Keratinocyte (primary cell): ENCODE data around the gene SIRPG. TPM values are rescaled to one million over a fixed set of nuclear protein-coding genes. Genes with fewer than 3 reads are reported as not detected.
A peak's percentile ranks its signal among the peaks of the same experiment; 100 is the strongest.

Experiments
- DNase-seq: peaks from one replicate; pipeline ENCODE4 v3.0.0-alpha.2; 2011; ENCODE audit warnings: low read depth, missing footprints, low spot score
- FAIRE-seq: peaks from 2 replicates; lab custom pipeline; 2011; peaks lifted over from hg19 to GRCh38; lab: Jason Lieb, UNC
- H2AFZ ChIP-seq: 2 replicates; pipeline ENCODE4 v1.6.0; 2012; ENCODE audit warnings: low read length, control low read depth, inconsistent platforms; ENCODE audit not compliant: control insufficient read depth
- H3K27ac ChIP-seq: 2 replicates; pipeline ENCODE4 v1.5.1; 2011; ENCODE audit warnings: low read length; ENCODE audit not compliant: control insufficient read depth, insufficient read depth
- H3K27me3 ChIP-seq: 3 replicates; pipeline ENCODE4 v1.6.0; 2011; ENCODE audit warnings: low read length; ENCODE audit not compliant: control insufficient read depth, insufficient read depth; ENCODE audit errors: extremely low read depth
- H3K36me3 ChIP-seq, 2 experiments: 2 replicates in 1 of 2; 3 replicates in 1 of 2; pipeline ENCODE4 v1.5.1; 2011; ENCODE audit warnings: low read length in 2 of 2, mild to moderate bottlenecking in 1 of 2; ENCODE audit not compliant: control insufficient read depth in 2 of 2, insufficient read depth in 2 of 2; ENCODE audit errors: extremely low read depth in 1 of 2
- H3K4me1 ChIP-seq: 3 replicates; pipeline ENCODE4 v1.5.1; 2011; ENCODE audit warnings: low read length; ENCODE audit not compliant: control insufficient read depth, insufficient read depth; ENCODE audit errors: extremely low read depth
- H3K4me2 ChIP-seq: 3 replicates; pipeline ENCODE4 v1.6.0; 2011; ENCODE audit warnings: low read depth, low read length; ENCODE audit not compliant: control insufficient read depth, insufficient read depth; ENCODE audit errors: extremely low read depth
- H3K4me3 ChIP-seq, 3 experiments: fragments of 200-600 bp in 1 of 3; sonication (generic) in 1 of 3; 2 replicates in 2 of 3; 3 replicates in 1 of 3; pipeline ENCODE4 v1.5.1; 2011 to 2016; ENCODE audit warnings: low read length in 3 of 3, mild to moderate bottlenecking in 3 of 3, control low read depth in 2 of 3, inconsistent platforms in 1 of 3, low read depth in 1 of 3, mixed read lengths in 1 of 3, mixed run types in 1 of 3, moderate library complexity in 1 of 3; ENCODE audit not compliant: control insufficient read depth in 2 of 3, insufficient read depth in 2 of 3; ENCODE audit errors: extremely low read depth in 1 of 3
- H3K79me2 ChIP-seq: 2 replicates; pipeline ENCODE4 v1.6.0; 2012; ENCODE audit warnings: low read length; ENCODE audit not compliant: control insufficient read depth, insufficient read depth
- H3K9ac ChIP-seq: 3 replicates; pipeline ENCODE4 v1.6.0; 2011; ENCODE audit warnings: low read length; ENCODE audit not compliant: control insufficient read depth, insufficient read depth; ENCODE audit errors: extremely low read depth
- H3K9me1 ChIP-seq: 3 replicates; pipeline ENCODE4 v1.6.0; 2011; ENCODE audit warnings: low read length; ENCODE audit not compliant: control insufficient read depth, insufficient read depth; ENCODE audit errors: extremely low read depth
- H3K9me3 ChIP-seq: 2 replicates; pipeline ENCODE4 v1.5.1; 2012; ENCODE audit warnings: low read depth, low read length; ENCODE audit not compliant: control insufficient read depth
- H4K20me1 ChIP-seq: 3 replicates; pipeline ENCODE4 v1.6.0; 2011; ENCODE audit warnings: low read length; ENCODE audit not compliant: control insufficient read depth, insufficient read depth; ENCODE audit errors: extremely low read depth
- CTCF ChIP-seq, 3 experiments: IDR thresholded peaks in 1 of 3; conservative IDR thresholded peaks in 1 of 3; optimal IDR thresholded peaks in 1 of 3; 2 replicates in 2 of 3; 3 replicates in 1 of 3; pipeline versions ENCODE3 to v1.5.1; 2011; ENCODE audit warnings: low read length in 3 of 3, mild to moderate bottlenecking in 3 of 3, moderate library complexity in 2 of 3, control low read depth in 1 of 3, inconsistent platforms in 1 of 3; ENCODE audit not compliant: insufficient read depth in 2 of 3; ENCODE audit errors: extremely low read depth in 1 of 3
- EZH2 ChIP-seq: IDR thresholded peaks from one replicate; pipeline ENCODE4 v1.6.1; 2012; ENCODE audit warnings: inconsistent platforms, mild to moderate bottlenecking, low read length, moderate library complexity
- dilution Hi-C: fragments of 300-500 bp; cut with MboI; formaldehyde crosslinking; loops from one replicate; pipeline ENCODE4 v1.7.0; 2020; ENCODE audit warnings: low sequenced_read_pairs; ENCODE audit not compliant: extremely low pct_ligation_motif_present
- polyA plus RNA-seq, 5 experiments: library from polyadenylated mRNA; depleted of rRNA in 3 of 5; stranded (reverse) in 3 of 5; stranded (forward) in 1 of 5; unstranded in 1 of 5; fragments of >200 nt; gene quantifications; 1 replicate in 1 of 5; 2 replicates in 3 of 5; 3 replicates in 1 of 5; pipeline versions ENCODE4 v1.2.1 to v1.2.3, GENCODE V29; 2011 to 2012; ENCODE audit warnings: missing spikeins in 2 of 5, low read depth in 1 of 5, low replicate concordance in 1 of 5

Gene SIRPG
- polyA plus RNA-seq, 1 donor (not counting 4 experiments of a cell fraction or from before 2014, with no cell fraction given), result not detected

DNA sequence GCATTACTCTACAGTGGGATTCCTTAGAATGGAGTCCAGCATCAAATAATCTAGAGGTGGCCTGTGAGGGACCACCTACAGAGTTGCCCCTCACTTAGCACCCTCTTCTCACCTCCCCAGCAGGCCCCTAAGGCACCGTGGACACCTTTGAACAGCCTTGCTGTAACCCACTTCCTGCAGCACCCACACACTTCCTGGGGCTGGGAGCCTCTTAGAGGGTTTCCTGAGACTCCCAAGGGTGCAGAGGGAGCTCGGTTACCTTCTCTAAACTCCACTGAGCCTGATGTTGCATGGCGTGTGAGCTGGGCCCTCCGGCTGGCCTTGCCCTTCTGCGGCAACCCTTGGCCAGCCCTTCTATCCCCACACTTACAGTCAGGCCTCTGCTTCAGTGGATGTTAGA lies 7.3 kb upstream of the SIRPG start:
- H2AFZ ChIP-seq, result no peak overlapping the region
- no peaks in the 10 kb centered on the region for H3K36me3 ChIP-seq
- no peaks in the 10 kb centered on the region for H3K79me2 ChIP-seq
- no peak overlapping the region for H3K27ac ChIP-seq
- peaks cover 7% of the 10 kb centered on the region for H3K4me1 ChIP-seq
- DNase-seq, result no peak
- H3K4me2 ChIP-seq, result no peak overlapping the region
- no peak for FAIRE-seq
- no peaks in the 10 kb centered on the region for H4K20me1 ChIP-seq
- dilution Hi-C loops, result no loop called here
- H3K9ac ChIP-seq, result no peak overlapping the region
- H3K4me3 ChIP-seq, result no peak overlapping the region
- no peaks in the 10 kb centered on the region for H3K9me1 ChIP-seq
- TF ChIP-seq CTCF (optimal IDR thresholded peaks at IDR 0.05 in 1 of 3, IDR thresholded peaks at IDR 0.05 in 1 of 3, conservative IDR thresholded peaks at IDR 0.05 in 1 of 3; ENCODE audit: extremely low read depth in 1 of 3, insufficient read depth in 2 of 3, low read length in 3 of 3) (no peak), EZH2 (no peak)
- no peaks in the 10 kb centered on the region for H3K9me3 ChIP-seq
- no peaks in the 10 kb centered on the region for H3K27me3 ChIP-seq

GRCh38 chr20:1663917-1664316 lies 6.3 kb upstream of the SIRPG start:
- peak; percentile 62 for FAIRE-seq
- H3K4me2 ChIP-seq, result no peak overlapping the region

More at GRCh38 chr20:1663917-1664316, 6.3 kb upstream of the SIRPG start:
- Histone ChIP-seq H3K4me1 (peaks cover 7% of the 10 kb centered on the region), H3K27me3 (no peaks in the 10 kb centered on the region), H2AFZ (peak overlapping the region; percentile 5), H3K4me3 (no peak overlapping the region), H3K79me2 (no peaks in the 10 kb centered on the region), H3K9ac (no peak overlapping the region), H3K27ac (no peak overlapping the region), H3K9me1 (no peaks in the 10 kb centered on the region), H3K36me3 (no peaks in the 10 kb centered on the region), H3K9me3 (no peaks in the 10 kb centered on the region), H4K20me1 (no peaks in the 10 kb centered on the region)
- dilution Hi-C loops, result no loop called here
- no peak for TF ChIP-seq CTCF (optimal IDR thresholded peaks at IDR 0.05 in 1 of 3, IDR thresholded peaks at IDR 0.05 in 1 of 3, conservative IDR thresholded peaks at IDR 0.05 in 1 of 3; ENCODE audit: extremely low read depth in 1 of 3, insufficient read depth in 2 of 3, low read length in 3 of 3)
- no peak for TF ChIP-seq EZH2
- DNase-seq, result peak; percentile 11
